ENCODE measurements around the gene TSPAN15.
A peak's percentile ranks its signal among the peaks of the same experiment; 100 is the strongest.

The TSPAN15 gene

DNA sequence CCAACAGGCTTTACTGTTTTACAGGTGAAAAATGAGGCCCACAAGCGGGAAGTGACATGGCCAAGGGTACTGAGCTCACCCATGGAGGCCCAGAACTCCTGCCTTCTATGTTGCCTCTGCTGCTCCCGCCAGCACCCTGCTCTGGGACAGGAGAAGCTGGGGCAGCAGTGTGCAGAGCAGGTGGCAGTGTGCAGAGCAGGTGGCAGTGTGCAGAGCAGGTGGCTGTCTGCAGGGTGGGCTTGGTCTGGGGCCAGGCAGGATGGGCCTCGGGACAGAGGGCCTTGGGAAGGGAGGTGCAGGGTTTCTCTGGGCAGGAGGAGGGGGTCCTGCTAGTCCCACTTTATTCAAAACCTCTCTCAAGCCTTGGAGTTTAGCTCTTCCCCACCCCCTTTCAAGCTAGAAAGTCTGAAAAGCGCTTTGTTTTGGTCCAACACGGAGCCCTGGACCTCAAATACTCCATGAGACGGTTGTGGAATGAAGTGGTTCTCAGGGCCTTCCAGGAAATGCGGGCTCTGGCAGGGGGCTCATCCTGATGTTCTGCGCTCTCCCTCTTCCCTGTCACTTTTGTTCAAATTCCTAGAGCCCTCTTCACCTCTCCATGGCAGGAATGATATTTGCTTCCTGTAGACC is 26.8 kb downstream of the TSPAN15 start:
- DNase-seq (ENCODE audit: low read depth): no peak

DNA sequence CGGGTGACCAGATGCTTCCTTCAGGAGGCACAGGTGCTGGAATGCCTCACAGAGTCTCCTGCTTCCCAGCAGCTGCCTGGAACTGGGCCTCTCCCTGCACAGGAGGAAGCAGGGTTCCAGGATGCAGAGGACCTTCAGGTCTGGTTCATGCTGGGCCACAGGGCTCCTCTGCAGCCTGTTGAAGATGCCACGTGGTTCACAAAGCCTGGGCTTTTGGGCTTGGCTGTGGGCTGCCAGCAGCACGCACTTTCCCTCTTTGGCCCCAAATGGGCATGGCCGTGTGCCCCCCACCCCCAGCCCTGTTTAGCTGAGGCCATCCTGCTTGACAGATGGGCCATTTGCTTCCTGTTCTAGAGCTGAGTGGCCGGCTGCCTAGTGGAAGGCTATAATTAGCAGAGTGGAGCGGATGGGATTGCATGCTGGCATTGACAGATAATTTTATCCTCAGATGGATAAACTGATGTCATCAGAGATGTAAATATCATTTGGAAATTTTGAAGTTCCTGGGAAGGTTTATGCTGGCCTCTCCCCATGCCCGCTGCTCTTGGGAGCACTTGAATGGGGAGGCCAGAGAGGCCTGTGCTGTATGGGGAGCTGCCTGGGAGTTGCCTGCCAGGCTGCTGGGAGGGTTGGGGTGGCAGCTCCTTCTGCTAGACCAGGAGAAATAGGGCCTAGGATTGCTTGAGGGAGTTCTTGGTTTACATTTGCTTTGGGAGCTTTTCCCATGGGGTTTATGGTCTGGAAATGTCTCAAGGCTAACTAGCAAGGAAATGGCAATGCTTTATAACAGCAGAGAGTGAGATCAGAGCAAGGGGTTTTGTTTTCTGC is 28.2 kb downstream of the TSPAN15 start:
- no peak overlapping the region for H3K4me3 ChIP-seq (ENCODE audit: low read depth, low read length)
- peak; percentile 22 for DNase-seq (ENCODE audit: low read depth)
- TF ChIP-seq, protein P1, sequence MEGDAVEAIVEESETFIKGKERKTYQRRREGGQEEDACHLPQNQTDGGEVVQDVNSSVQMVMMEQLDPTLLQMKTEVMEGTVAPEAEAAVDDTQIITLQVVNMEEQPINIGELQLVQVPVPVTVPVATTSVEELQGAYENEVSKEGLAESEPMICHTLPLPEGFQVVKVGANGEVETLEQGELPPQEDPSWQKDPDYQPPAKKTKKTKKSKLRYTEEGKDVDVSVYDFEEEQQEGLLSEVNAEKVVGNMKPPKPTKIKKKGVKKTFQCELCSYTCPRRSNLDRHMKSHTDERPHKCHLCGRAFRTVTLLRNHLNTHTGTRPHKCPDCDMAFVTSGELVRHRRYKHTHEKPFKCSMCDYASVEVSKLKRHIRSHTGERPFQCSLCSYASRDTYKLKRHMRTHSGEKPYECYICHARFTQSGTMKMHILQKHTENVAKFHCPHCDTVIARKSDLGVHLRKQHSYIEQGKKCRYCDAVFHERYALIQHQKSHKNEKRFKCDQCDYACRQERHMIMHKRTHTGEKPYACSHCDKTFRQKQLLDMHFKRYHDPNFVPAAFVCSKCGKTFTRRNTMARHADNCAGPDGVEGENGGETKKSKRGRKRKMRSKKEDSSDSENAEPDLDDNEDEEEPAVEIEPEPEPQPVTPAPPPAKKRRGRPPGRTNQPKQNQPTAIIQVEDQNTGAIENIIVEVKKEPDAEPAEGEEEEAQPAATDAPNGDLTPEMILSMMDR (IDR thresholded peaks at IDR 0.05; ENCODE audit: control insufficient read depth, extremely low read depth, insufficient read depth): no peak

More for the DNA sequence above, 26.8 kb downstream of the TSPAN15 start:
- no peak overlapping the region for H3K4me3 ChIP-seq (ENCODE audit: low read depth, low read length)
- TF ChIP-seq, protein P1 (IDR thresholded peaks at IDR 0.05; ENCODE audit: control insufficient read depth, extremely low read depth, insufficient read depth): no peak

DNA sequence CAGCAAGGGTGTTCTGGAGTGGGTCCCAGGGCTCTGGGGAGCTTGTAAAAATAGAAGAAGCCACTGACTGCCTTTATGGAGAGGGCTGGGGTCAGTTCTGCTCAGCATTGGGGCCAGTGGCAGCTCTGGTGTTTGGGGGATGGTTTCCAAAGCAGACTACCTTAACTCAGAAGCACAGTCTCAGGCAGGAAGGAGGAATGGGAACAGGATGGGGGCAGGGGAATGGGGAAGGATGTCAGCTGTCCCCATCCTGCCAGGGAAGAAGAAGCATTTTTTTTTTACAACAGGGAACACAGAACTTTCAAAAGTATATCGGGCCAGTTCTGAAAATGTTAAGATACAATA is 28.8 kb downstream of the TSPAN15 start:
- no peak overlapping the region for H3K4me3 ChIP-seq (ENCODE audit: low read depth, low read length)
- DNase-seq (ENCODE audit: low read depth): no peak
- TF ChIP-seq, protein P1 (IDR thresholded peaks at IDR 0.05; ENCODE audit: control insufficient read depth, extremely low read depth, insufficient read depth): no peak

DNA sequence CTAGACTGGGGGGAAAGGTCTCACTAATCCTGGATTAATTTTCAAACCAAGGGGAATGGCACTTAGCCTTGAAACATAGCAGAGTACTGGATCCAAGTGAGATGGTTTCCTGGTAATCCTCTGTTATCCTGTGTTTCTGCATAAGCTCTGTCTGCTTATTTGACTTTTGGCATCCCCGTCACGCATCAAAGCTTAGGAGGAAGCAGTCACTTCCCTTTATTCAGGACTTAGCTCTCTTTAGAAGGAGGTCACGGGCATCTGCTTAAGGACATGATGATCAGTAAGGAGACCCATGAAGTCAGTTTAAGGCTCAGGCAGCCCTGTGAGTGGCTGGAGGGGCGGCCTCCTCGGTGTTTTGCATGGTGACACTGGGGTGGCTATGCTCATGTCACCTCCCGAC is 30.0 kb downstream of the TSPAN15 start:
- no peak for DNase-seq (ENCODE audit: low read depth)
- H3K4me3 ChIP-seq (ENCODE audit: low read depth, low read length): no peak overlapping the region
- TF ChIP-seq, protein P1 (IDR thresholded peaks at IDR 0.05; ENCODE audit: control insufficient read depth, extremely low read depth, insufficient read depth): no peak

DNA sequence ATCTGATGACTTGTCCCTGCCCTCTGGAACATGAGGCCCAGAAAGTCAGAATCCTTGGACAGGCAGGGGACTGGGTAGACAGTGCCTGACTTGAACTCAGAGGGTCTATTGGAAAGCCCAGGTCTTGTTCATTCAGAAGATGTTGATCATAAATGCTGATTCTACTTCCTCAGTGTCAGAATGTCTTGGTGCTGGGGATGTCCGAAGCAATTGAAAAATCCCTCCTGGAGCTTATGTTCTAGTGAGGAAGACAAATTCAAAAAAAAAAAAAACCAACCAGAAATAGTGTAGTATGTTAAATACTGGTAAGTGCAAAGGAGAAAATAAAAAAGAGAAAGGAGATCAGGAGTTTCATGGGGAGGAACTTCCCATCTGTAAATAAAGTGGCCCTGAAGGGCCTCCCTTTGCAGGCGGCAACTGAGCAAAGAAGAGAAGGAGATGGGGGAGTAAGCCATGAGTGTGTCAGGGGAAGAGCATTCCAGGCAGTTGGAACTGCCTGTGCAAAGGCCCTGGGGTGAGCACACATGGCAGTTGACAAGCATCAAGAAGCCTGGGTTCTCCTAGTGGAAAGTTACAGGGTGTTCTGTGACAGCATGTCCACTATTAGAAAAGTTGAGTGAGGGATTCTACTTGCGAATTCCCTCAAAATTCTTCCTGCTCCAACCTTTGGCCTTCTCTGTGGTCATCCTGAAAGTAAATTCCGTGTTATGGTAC is 30.7 kb downstream of the TSPAN15 start:
- TF ChIP-seq, protein P1 (IDR thresholded peaks at IDR 0.05; ENCODE audit: control insufficient read depth, extremely low read depth, insufficient read depth): no peak
- H3K4me3 ChIP-seq (ENCODE audit: low read depth, low read length): no peak overlapping the region

DNA sequence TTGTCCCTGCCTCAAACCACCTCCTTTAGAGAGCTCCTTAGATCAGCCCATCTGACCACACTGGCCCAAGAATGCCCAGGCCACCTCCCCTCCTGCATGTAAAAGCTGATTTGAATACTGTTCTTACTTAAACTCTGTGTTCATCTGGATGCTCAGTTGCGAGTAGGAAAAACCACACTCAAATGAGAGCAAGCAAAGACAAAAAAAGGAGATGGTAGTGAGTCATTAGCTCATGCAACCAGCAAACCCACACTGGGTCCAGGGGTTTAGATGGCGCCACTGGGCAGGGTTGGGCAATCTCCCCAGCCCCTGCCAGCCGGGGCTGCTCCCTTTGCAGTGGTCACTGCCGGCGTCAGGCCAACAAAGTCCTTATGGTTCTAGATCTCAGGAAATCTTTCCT is 32.7 kb downstream of the TSPAN15 start:
- no peak for DNase-seq (ENCODE audit: low read depth)
- H3K4me3 ChIP-seq (ENCODE audit: low read depth, low read length): no peak overlapping the region
- TF ChIP-seq, protein P1 (IDR thresholded peaks at IDR 0.05; ENCODE audit: control insufficient read depth, extremely low read depth, insufficient read depth): no peak

More for the DNA sequence above, 30.7 kb downstream of the TSPAN15 start:
- no peak for DNase-seq (ENCODE audit: low read depth)
